ENCODE measurements around the gene DLGAP3.

DLGAP3 gene

GRCh38 chr1:34928066-34928696 is 1.3 kb downstream of the DLGAP3 start:
- DNase-seq, result no peak

- no peak for DNase-seq
Measured at GRCh38 chr1:34927316-34927715, 2.1 kb downstream of the DLGAP3 start.

- no peak for DNase-seq
Measured at GRCh38 chr1:34926894-34927293, 2.6 kb downstream of the DLGAP3 start.

GRCh38 chr1:34926156-34926555 is 3.3 kb downstream of the DLGAP3 start:
- no peak for DNase-seq

- no peak for DNase-seq
Measured at GRCh38 chr1:34925730-34926129, 3.7 kb downstream of the DLGAP3 start.

- no peak for DNase-seq
Measured at GRCh38 chr1:34924759-34925555, 4.5 kb downstream of the DLGAP3 start.

- no peak for DNase-seq
Measured at GRCh38 chr1:34923490-34923889, 6.0 kb downstream of the DLGAP3 start.

- DNase-seq, result no peak
Measured at GRCh38 chr1:34918977-34919561, 10.4 kb downstream of the DLGAP3 start.

GRCh38 chr1:34918386-34918976 is 11.0 kb downstream of the DLGAP3 start:
- DNase-seq, result no peak

- DNase-seq, result no peak
Measured at GRCh38 chr1:34917017-34917416, 12.4 kb downstream of the DLGAP3 start.

GRCh38 chr1:34916104-34916503 is 13.3 kb downstream of the DLGAP3 start:
- no peak for DNase-seq

- no peak for DNase-seq
Measured at GRCh38 chr1:34915521-34915920, 13.9 kb downstream of the DLGAP3 start.

GRCh38 chr1:34914958-34915357 is 14.5 kb downstream of the DLGAP3 start:
- no peak for DNase-seq

- no peak for DNase-seq
Measured at GRCh38 chr1:34911465-34911864, 18.0 kb downstream of the DLGAP3 start.

- DNase-seq, result no peak
Measured at GRCh38 chr1:34910425-34910824, 19.0 kb downstream of the DLGAP3 start.

- DNase-seq, result no peak
Measured at GRCh38 chr1:34908369-34908768, 21.1 kb downstream of the DLGAP3 start.

- no peak for DNase-seq
Measured at GRCh38 chr1:34907487-34908090, 21.9 kb downstream of the DLGAP3 start.

- DNase-seq, result no peak
Measured at GRCh38 chr1:34906756-34907155, 22.7 kb downstream of the DLGAP3 start.

- DNase-seq, result no peak
Measured at GRCh38 chr1:34906222-34906621, 23.2 kb downstream of the DLGAP3 start.

GRCh38 chr1:34905098-34905459 is 24.4 kb downstream of the DLGAP3 start:
- DNase-seq, result no peak

- no peak for DNase-seq
Measured at GRCh38 chr1:34904236-34905097, 25.0 kb downstream of the DLGAP3 start.

GRCh38 chr1:34901919-34902318 is 27.5 kb downstream of the DLGAP3 start:
- DNase-seq, result no peak

Measured in cortex of kidney (tissue), 1 donor.